Upper lobe of left lung (tissue), 6 donors: ENCODE results near the gene ATG16L1. TPM values are rescaled to one million over a fixed set of nuclear protein-coding genes. Genes with fewer than 3 reads are reported as not detected.

ENCODE experiments used
- ATAC-seq, 2 donors: fragments of 200-7000 bp; cut with Tn5 transposase; one replicate each; pipeline ENCODE4 v1.9.1; 2022; ENCODE audit warnings: mild to moderate bottlenecking in 2 of 2, moderate library complexity in 2 of 2; ENCODE audit not compliant: low FRiP score in 2 of 2
- DNase-seq, 2 donors: peaks; one replicate each; pipeline ENCODE4 v3.0.0-alpha.2; 2019 to 2020
- H3K27ac ChIP-seq, 4 donors: fragments of 200-600 bp; sonication (generic); one replicate each; pipeline ENCODE4 v1.5.1; 2016 to 2019
- H3K27me3 ChIP-seq, 4 donors: fragments of 200-600 bp; sonication (generic); one replicate each; pipeline ENCODE4 v1.5.1; 2017 to 2019
- H3K36me3 ChIP-seq, 4 donors: fragments of 200-600 bp; sonication (generic); one replicate each; pipeline ENCODE4 v1.5.1; 2016 to 2019
- H3K4me1 ChIP-seq, 4 donors: fragments of 200-600 bp; sonication (generic); one replicate each; pipeline ENCODE4 v1.5.1; 2018 to 2019
- H3K4me3 ChIP-seq, 4 donors: fragments of 200-600 bp; sonication (generic); one replicate each; pipeline ENCODE4 v1.5.1; 2017 to 2019; ENCODE audit warnings: mild to moderate bottlenecking in 2 of 4, moderate library complexity in 1 of 4
- H3K9me3 ChIP-seq, 4 donors: fragments of 200-600 bp; sonication (generic); one replicate each; pipeline ENCODE4 v1.5.1; 2018 to 2019
- EP300 ChIP-seq, 4 donors: sonication (generic); formaldehyde crosslinking; IDR thresholded peaks; one replicate each; pipeline ENCODE4 v1.5.1; 2017; ENCODE audit warnings: antibody characterized with exemption in 4 of 4, control low read depth in 2 of 4
- POLR2A ChIP-seq, 4 donors: fragments of 450-650 bp; IDR thresholded peaks; one replicate each; pipeline ENCODE4 v1.5.1; 2016 to 2017; ENCODE audit warnings: antibody characterized with exemption in 4 of 4, mild to moderate bottlenecking in 2 of 4
- POLR2AphosphoS5 ChIP-seq, 2 donors: sonication (generic); formaldehyde crosslinking; IDR thresholded peaks; one replicate each; pipeline ENCODE4 v1.5.1; 2017; ENCODE audit warnings: antibody characterized with exemption in 2 of 2
- WGBS, 2 donors: methylation state at CpG; one replicate each; pipeline ENCODE4 v1.1.5; 2017 to 2018; 5-methylcytosine and 5-hydroxymethylcytosine counted together
- total RNA-seq, 6 donors: library from RNA; depleted of rRNA in 4 of 6; stranded (reverse); fragments of >200 nt in 4 of 6; gene quantifications; one replicate each; pipeline versions ENCODE4 v1.1.0 to v1.2.1, GENCODE V29; 2016 to 2021
- TF ChIP-seq, protein P1 (sequence below), 6 experiments: fragments of 450-650 bp in 4 of 6; fragments of 200-600 bp in 2 of 6; sonication (generic) in 2 of 6; IDR thresholded peaks; one replicate each; pipeline ENCODE4 v1.5.1; 2016 to 2019; ENCODE audit warnings: antibody characterized with exemption in 6 of 6
- donor health status: DM: no; HTN: no; CAD: no; lungs with moderate emphysema.
- donor health status: DM: no; HTN: yes; CAD: no; lungs with severe emphysema.

Gene ATG16L1
- total RNA-seq, 6 donors from 2014 or later, result 22.8 to 33.3 (median 26.4) TPM

DNA sequence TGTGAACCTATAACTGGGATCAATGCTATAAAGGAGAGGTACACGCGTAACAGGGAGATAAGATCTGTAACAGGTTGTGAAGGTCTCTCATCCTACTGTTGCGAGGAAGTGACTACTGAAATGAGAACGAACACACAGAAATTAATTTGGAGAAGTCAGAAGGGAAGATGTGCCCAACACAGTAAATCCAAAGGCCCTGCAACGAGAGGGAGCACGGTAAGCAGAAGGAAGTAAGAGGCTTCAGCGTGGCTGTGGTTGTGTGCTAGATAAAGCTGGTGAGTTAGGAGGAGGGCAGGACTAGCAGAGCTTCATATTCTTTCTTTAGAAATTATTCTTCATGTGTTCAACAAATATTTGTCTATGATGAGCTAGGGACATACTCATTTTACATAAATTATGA, 2.5 kb upstream of the ATG16L1 start:
- DNase-seq (peak in 1 of 2 donors; percentile 34), ATAC-seq (no peak)
- TF ChIP-seq EP300 (IDR thresholded peaks at IDR 0.05), result no peak
- no peak for TF ChIP-seq POLR2AphosphoS5 (IDR thresholded peaks at IDR 0.05)
- TF ChIP-seq, protein P1, sequence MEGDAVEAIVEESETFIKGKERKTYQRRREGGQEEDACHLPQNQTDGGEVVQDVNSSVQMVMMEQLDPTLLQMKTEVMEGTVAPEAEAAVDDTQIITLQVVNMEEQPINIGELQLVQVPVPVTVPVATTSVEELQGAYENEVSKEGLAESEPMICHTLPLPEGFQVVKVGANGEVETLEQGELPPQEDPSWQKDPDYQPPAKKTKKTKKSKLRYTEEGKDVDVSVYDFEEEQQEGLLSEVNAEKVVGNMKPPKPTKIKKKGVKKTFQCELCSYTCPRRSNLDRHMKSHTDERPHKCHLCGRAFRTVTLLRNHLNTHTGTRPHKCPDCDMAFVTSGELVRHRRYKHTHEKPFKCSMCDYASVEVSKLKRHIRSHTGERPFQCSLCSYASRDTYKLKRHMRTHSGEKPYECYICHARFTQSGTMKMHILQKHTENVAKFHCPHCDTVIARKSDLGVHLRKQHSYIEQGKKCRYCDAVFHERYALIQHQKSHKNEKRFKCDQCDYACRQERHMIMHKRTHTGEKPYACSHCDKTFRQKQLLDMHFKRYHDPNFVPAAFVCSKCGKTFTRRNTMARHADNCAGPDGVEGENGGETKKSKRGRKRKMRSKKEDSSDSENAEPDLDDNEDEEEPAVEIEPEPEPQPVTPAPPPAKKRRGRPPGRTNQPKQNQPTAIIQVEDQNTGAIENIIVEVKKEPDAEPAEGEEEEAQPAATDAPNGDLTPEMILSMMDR (IDR thresholded peaks at IDR 0.05), result no peak
- no peak for TF ChIP-seq POLR2A (IDR thresholded peaks at IDR 0.05)
- H3K9me3 ChIP-seq, result no peaks in the 10 kb centered on the region
- H3K4me3 ChIP-seq, result no peak overlapping the region
- peaks cover 11 to 23% (median 16%) of the 10 kb centered on the region in 4 donors for H3K4me1 ChIP-seq
- no peaks in the 10 kb centered on the region for H3K27me3 ChIP-seq
- 49 to 58% methylated on average over 7 of the region's 7 CpGs for WGBS, 2 donors
- no peak overlapping the region for H3K27ac ChIP-seq
- H3K36me3 ChIP-seq, result no peaks in the 10 kb centered on the region

DNA sequence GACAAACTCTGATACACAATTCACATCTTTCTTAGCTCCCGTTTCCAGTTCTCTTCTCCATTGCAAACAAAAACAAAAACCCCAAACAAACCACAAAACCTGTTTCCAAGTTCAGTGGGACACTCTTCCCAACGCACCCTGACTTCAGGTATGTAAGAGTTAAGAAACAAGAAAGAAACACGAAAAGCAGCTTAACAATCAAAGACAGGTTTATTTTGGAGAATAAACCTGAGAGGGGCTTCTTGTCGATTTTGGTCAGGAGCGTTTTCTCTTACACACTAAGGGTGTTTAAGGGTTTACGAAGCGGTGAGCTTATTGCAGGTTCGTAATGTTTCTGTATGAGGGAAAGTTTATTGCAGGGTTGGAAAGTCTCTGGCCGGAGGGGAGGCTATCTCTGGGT, 905 bp upstream of the ATG16L1 start:
- Histone ChIP-seq H3K9me3 (no peaks in the 10 kb centered on the region), H3K27me3 (no peaks in the 10 kb centered on the region), H3K36me3 (peaks cover 0 to 4% (median under 1%) of the 10 kb centered on the region in 4 donors), H3K4me1 (peaks cover 11 to 34% (median 16%) of the 10 kb centered on the region in 4 donors), H3K27ac (peak overlapping the region in 1 of 4 donors; percentile 90), H3K4me3 (no peak overlapping the region)
- ATAC-seq, result no peak
- 94 to 95% methylated on average over 9 of the region's 9 CpGs for WGBS, 2 donors
- DNase-seq, result no peak
- TF ChIP-seq EP300 (IDR thresholded peaks at IDR 0.05) (no peak), POLR2A (IDR thresholded peaks at IDR 0.05) (no peak), POLR2AphosphoS5 (IDR thresholded peaks at IDR 0.05) (no peak)
- TF ChIP-seq, protein P1 (IDR thresholded peaks at IDR 0.05), result no peak

- Histone ChIP-seq H3K9me3 (no peaks in the 10 kb centered on the region), H3K27me3 (no peaks in the 10 kb centered on the region), H3K36me3 (peaks cover 0 to 4% (median 2%) of the 10 kb centered on the region in 4 donors), H3K27ac (peak overlapping the region; percentile 88 to 94 (median 90)), H3K4me3 (peak overlapping the region in 3 of 4 donors; percentile 96 to 99 (median 96)), H3K4me1 (peaks cover 11 to 38% (median 16%) of the 10 kb centered on the region in 4 donors)
- no peak for TF ChIP-seq POLR2AphosphoS5 (IDR thresholded peaks at IDR 0.05)
- TF ChIP-seq POLR2A (IDR thresholded peaks at IDR 0.05), result no peak
- no peak for TF ChIP-seq EP300 (IDR thresholded peaks at IDR 0.05)
- TF ChIP-seq, protein P1 (IDR thresholded peaks at IDR 0.05), result no peak
- 50 to 59% methylated on average over 1 of the region's 1 CpG for WGBS, 2 donors
- no peak for DNase-seq
- ATAC-seq, result peak in 1 of 2 donors; percentile 1
These were observed 528 bp upstream of the ATG16L1 start for GRCh38 chr2:233250985-233251305.

GRCh38 chr2:233252227-233252626, 754 bp downstream of the ATG16L1 start:
- TF ChIP-seq, protein P1 (IDR thresholded peaks at IDR 0.05), result no peak
- TF ChIP-seq POLR2A (IDR thresholded peaks at IDR 0.05), result no peak
- no peak for TF ChIP-seq EP300 (IDR thresholded peaks at IDR 0.05)
- no peak for TF ChIP-seq POLR2AphosphoS5 (IDR thresholded peaks at IDR 0.05)
- H3K36me3 ChIP-seq, result peaks cover 0 to 17% (median 12%) of the 10 kb centered on the region in 4 donors
- ATAC-seq, result no peak
- 1 to 2% methylated on average over 18 of the region's 18 CpGs for WGBS, 2 donors
- H3K4me1 ChIP-seq, result peaks cover 11 to 40% (median 16%) of the 10 kb centered on the region in 4 donors
- no peaks in the 10 kb centered on the region for H3K27me3 ChIP-seq
- no peaks in the 10 kb centered on the region for H3K9me3 ChIP-seq
- H3K27ac ChIP-seq, result peak overlapping the region; percentile 88 to 94 (median 90)
- no peak for DNase-seq
- peak overlapping the region; percentile 96 to 99 (median 96) for H3K4me3 ChIP-seq

DNA sequence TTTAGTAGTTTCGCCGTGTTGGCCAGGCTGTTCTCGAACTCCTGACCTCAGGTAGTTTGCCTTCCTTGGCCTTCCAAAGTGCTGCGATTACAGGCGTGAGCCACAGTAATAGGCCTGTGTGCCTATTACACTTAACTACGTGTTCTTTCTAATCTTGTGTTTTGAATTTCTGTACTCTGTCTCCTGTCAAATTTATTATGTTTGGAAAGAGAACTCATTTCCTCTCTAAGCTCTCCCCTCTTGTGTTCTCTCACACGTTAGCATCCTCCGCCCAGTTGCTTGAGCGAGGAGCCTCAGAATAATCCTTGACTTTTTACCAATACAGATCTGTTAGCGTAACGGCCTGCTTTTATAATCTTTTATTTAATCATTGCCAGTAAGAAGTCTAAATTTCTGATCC, 3.7 kb downstream of the ATG16L1 start:
- H3K9me3 ChIP-seq, result no peaks in the 10 kb centered on the region
- H3K27me3 ChIP-seq, result no peaks in the 10 kb centered on the region
- peaks cover 11 to 40% (median 16%) of the 10 kb centered on the region in 4 donors for H3K4me1 ChIP-seq
- no peak overlapping the region for H3K27ac ChIP-seq
- no peak overlapping the region for H3K4me3 ChIP-seq
- no peak for ATAC-seq
- no peak for TF ChIP-seq POLR2A (IDR thresholded peaks at IDR 0.05)
- TF ChIP-seq POLR2AphosphoS5 (IDR thresholded peaks at IDR 0.05), result no peak
- TF ChIP-seq, protein P1 (IDR thresholded peaks at IDR 0.05), result no peak
- TF ChIP-seq EP300 (IDR thresholded peaks at IDR 0.05), result no peak
- peaks cover 4 to 45% (median 26%) of the 10 kb centered on the region in 4 donors for H3K36me3 ChIP-seq
- no peak for DNase-seq
- 87 to 93% methylated on average over 11 of the region's 11 CpGs for WGBS, 2 donors
